Measurements from ENCODE around the gene TRIP10. TPM values are rescaled to one million over a fixed set of nuclear protein-coding genes. Genes with fewer than 3 reads are reported as not detected.

TRIP10 gene
- total and polyA plus RNA-seq, 10 donors: 17.2 to 58.2 (median 34.1) TPM

- peak overlapping the region in 5 of 8 donors; percentile 15 to 90 (median 78) for H3K4me3 ChIP-seq
- TF ChIP-seq POLR2AphosphoS5 (IDR thresholded peaks at IDR 0.05) (peak in 1 of 3 donors; percentile 77), CTCF (IDR thresholded peaks at IDR 0.05 in 8 of 11, conservative IDR thresholded peaks at IDR 0.05 in 3 of 11) (peak; percentile 44 to 77 (median 70)), POLR2A (IDR thresholded peaks at IDR 0.05) (no peak)
- 15 to 28% (median 18%) methylated on average over 12 to 13 of the region's 13 CpGs for WGBS, 5 donors
- peaks cover 0 to 15% (median 0%) of the 10 kb centered on the region in 7 donors for H3K27me3 ChIP-seq (replicated peaks in 1 of 7)
- H3K9me3 ChIP-seq: no peaks in the 10 kb centered on the region
- peaks cover 0 to 32% (median 9%) of the 10 kb centered on the region in 6 donors for H3K36me3 ChIP-seq
- peak; percentile 92 for DNase-seq
- H3K27ac ChIP-seq: peak overlapping the region; percentile 84 to 99 (median 96)
- peaks cover 20 to 87% (median 63%) of the 10 kb centered on the region in 6 donors for H3K4me1 ChIP-seq
- intact Hi-C loops (cut with DNase I; ENCODE audit: low total_unique reads): loop anchor here (5.0 kb wide), 1 partner anchor 124 kb away; no protein-coding TSS in a partner anchor
Measured at GRCh38 chr19:6737873-6738786, 1.4 kb upstream of the TRIP10 start.

- Histone ChIP-seq H3K9me3 (no peaks in the 10 kb centered on the region), H3K27ac (peak overlapping the region; percentile 84 to 99 (median 96)), H3K27me3 (replicated peaks in 1 of 7) (peaks cover 0 to 15% (median 0%) of the 10 kb centered on the region in 7 donors), H3K4me3 (peak overlapping the region in 6 of 8 donors; percentile 9 to 90 (median 67)), H3K4me1 (peaks cover 20 to 88% (median 62%) of the 10 kb centered on the region in 6 donors), H3K36me3 (peaks cover 0 to 32% (median 4%) of the 10 kb centered on the region in 6 donors)
- intact Hi-C loops (cut with DNase I; ENCODE audit: low total_unique reads): loop anchor here (5.0 kb wide), 1 partner anchor 123 kb away; no protein-coding TSS in a partner anchor
- TF ChIP-seq CTCF (IDR thresholded peaks at IDR 0.05 in 8 of 11, conservative IDR thresholded peaks at IDR 0.05 in 3 of 11): peak in 2 of 11 experiments; percentile 4 to 9
- TF ChIP-seq POLR2AphosphoS5 (IDR thresholded peaks at IDR 0.05): peak in 2 of 3 donors; percentile 51 to 59
- no peak for TF ChIP-seq POLR2A (IDR thresholded peaks at IDR 0.05)
- 11 to 19% (median 16%) methylated on average over 24 of the region's 24 CpGs for WGBS, 5 donors
- DNase-seq: peak; percentile 90
Measured at GRCh38 chr19:6738787-6739389, 592 bp upstream of the TRIP10 start.

GRCh38 chr19:6739883-6740588 is 556 bp downstream of the TRIP10 start:
- peaks cover 0 to 32% (median 3%) of the 10 kb centered on the region in 6 donors for H3K36me3 ChIP-seq
- H3K27ac ChIP-seq: peak overlapping the region; percentile 59 to 99 (median 96)
- 0 to 2% (median 1%) methylated on average over 9 to 34 of the region's 34 CpGs for WGBS, 5 donors
- DNase-seq: peak; percentile 82
- H3K27me3 ChIP-seq (replicated peaks in 1 of 7): peaks cover 0 to 15% (median 0%) of the 10 kb centered on the region in 7 donors
- H3K4me1 ChIP-seq: peaks cover 20 to 88% (median 66%) of the 10 kb centered on the region in 6 donors
- H3K4me3 ChIP-seq: peak overlapping the region; percentile 46 to 90 (median 68)
- intact Hi-C loops (cut with DNase I; ENCODE audit: low total_unique reads): loop anchor here (5.0 to 10.0 kb wide), 2 partner anchors 122 to 225 kb away; no protein-coding TSS in a partner anchor
- H3K9me3 ChIP-seq: no peaks in the 10 kb centered on the region
- no peak for TF ChIP-seq POLR2A (IDR thresholded peaks at IDR 0.05)
- no peak for TF ChIP-seq POLR2AphosphoS5 (IDR thresholded peaks at IDR 0.05)
- TF ChIP-seq CTCF (IDR thresholded peaks at IDR 0.05 in 8 of 11, conservative IDR thresholded peaks at IDR 0.05 in 3 of 11): no peak

All from spleen (tissue), 11 donors.